Head of caudate nucleus (tissue), 42 donors: ENCODE results near the gene USP21.
A peak's percentile ranks its signal among the peaks of the same experiment; 100 is the strongest.

Experiments used
- DNase-seq, 42 donors: peaks; one replicate each; pipeline versions ENCODE4 v3.0.0 to v3.0.0-alpha.2; 2020 to 2021; ENCODE audit warnings: mixed read lengths in 7 of 42
- intact Hi-C: fragments of 100-400 bp; cut with DNase I; formaldehyde crosslinking; loops from one replicate; pipeline ENCODE4 v1.15.0; 2022

USP21 gene

DNA sequence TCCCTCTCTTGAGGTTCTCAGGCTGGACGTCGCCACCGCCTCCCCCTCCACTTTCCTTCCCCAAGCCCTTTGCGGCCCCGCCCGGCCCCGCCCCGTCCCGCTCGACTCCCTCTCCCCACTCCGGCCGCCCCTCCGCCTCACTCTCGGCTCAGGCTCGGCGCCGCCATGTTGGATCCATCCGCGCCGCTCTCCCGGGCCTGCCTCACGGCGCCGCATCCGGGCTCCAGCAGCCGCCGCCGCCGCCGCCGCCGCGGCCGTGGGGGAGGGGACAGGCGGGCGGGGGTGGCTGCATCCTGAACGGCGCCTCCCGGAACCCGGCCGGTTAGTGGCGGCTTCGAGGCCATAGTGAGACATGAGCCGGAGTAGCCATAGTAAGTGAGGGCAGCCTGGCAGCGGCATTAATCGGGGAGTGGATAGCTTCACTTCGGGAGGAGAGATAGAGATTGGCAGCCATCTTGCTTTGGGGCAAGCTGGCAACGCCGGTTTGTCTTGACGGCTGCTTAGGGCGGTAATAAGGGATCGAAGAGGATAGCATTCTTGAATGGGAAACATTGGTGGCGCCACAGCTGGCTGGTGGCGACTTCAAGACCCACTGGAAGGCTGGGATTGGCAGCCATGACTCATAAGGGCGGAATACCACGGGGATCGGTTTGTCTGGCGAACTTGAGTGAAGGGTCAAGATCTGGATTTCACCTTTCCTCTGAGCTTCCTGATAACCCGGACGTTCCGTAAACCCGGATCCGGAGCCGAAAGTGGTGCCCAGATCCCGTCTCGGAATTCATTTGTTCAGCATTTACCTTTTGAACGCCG is 26.7 kb upstream of the USP21 start, which contains the start of gene DEDD:
Gene DEDD, minus strand, starts transcription at position 258 of the 810 bp plus-strand sequence. CDS start 8,205 bp downstream, outside the sequence.
- intact Hi-C loops = loop anchor here (5.0 kb wide), 1 partner anchor 85 kb away; the partner anchor contains the start of gene USF1
- DNase-seq = peak; percentile 82 to 97 (median 93)

DNA sequence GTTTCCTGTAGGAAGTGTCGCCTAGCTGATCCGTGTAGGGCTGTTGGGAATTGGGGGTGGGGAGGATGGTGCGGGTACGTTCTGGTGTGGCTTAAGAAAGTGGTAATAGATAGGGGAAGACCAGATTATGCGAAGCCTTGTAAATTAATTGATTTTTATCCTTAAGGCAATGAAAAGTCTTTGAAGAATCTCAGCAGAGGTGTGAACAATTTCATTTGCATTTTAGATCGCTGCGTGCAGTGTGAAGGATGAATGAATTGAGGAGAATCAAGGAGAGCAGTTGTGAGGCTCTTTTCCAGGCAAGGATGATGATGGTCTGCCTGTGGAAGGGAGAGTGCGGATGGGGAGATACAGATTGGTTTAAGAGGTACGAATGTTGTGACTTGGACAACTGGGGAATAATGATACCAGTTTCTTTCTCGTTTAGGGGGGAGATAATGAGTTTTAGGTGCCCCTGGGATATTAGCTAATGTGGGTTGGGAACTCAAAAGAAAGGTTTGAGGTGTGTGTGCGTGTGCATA is 26.0 kb upstream of the USP21 start:
- intact Hi-C loops = loop anchor here (5.0 kb wide), 1 partner anchor 86 kb away; the partner anchor contains the start of gene USF1
- no peak for DNase-seq

DNA sequence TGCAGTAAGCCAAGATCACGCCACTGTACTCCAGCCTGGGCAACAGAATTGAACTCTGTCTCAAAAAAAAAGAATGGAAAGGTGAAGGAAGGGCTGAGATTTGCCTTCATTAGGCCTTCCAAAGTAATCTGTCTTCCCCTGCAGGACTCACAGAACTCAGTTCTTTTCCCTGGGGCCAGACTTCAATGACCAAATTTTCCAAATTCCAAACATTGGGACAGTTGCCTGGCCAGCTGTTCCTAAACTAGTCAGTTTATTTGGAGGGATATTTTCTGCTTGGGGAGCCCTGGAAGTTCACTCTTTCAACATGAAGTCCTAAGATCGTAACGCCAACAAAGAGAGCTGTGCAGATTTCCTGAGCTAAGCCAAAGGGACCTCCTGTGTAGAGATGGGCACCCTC is 21.4 kb upstream of the USP21 start:
- intact Hi-C loops = no loop called here

DNA sequence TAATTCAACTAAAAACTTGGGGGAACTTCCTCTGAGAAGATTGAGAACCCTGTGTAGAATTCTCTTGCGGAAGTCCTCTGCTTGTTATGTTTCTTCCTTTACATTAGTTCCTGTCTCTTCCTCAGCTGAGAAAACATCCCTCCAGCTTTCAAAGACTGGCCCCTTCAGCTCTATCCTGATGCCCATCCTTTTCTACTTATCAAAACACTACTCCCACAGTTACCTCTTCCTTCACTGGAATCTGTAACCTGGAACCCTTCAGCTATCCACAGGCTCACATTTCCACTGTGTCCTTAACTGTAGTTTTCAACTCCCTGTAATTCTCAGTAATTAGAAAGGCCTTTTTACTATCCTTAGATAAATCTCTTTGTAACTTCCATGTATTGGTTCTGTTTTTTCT is 20.9 kb upstream of the USP21 start:
- intact Hi-C loops = no loop called here
- DNase-seq = no peak

More for the DNA sequence above, 21.4 kb upstream of the USP21 start:
- DNase-seq = no peak

DNA sequence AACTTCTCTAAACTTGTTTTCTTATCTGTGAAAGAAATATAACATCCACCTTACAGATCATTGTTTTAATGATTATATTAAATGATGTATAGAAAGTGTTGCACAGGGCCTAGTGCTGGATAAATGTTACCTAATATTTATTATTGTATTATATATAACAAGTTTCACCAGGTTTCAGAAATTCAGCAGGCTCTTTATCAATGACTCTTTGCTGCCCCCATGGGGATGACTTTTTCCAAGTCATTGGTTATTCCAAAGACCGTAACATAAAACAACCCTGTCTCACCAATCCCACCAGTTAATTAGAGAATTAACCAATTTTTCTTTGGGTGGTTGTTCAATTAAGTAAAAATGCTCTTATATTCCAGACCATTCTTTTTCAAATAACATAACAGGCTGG is 19.5 kb upstream of the USP21 start:
- peak in 17 of 42 donors; percentile 25 to 75 (median 45) for DNase-seq
- intact Hi-C loops = no loop called here

DNA sequence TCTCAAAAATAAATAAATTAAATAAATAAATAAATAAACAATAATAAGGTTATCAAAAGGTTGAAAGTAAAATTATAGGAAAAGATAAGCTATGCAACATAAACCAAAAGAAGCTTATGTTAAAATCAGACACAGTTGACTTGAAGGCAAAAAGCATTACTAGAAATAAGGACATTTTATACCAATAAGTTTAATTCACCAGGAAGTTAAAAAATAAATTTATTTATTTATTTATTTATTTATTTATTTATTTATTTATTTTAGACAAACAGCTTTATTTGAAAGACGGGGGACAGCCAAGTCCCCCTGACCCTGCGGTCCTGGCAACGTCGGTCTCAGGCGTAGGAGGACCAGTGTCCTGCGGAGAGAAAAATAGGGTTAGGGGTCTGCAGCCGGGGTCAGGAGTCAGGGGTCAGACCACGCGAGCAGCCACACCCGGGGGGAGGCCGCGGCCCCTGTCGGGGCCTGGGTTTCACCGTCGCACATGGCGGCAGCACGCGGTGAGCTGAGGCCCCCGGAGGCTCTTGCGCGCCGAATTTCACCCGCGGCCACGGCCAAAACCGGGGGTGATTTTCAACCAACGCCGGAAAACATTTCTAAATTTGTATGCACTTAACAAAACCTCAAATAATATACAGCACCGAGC is 18.4 kb upstream of the USP21 start:
- no peak for DNase-seq

DNA sequence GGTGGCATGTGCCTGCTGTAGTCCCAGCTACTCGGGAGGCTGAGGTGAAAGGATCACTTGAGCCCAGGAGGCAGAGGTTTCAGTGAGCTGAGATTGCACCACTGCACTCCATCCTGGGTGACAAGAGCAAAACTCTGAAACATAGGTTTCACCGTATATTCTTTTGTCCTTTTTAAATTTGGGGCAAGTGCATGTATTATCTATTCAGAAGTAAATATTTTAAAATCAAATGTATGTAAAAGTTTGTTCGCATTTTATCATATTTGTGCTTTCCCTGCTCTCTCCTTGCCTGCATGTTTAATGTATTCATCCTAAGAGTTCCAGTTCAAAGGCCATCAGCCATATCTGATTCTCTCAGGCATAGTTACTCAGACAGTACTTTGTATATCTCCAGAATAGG is 13.5 kb upstream of the USP21 start:
- intact Hi-C loops = no loop called here
- no peak for DNase-seq

More for the DNA sequence above, 18.4 kb upstream of the USP21 start:
- intact Hi-C loops = no loop called here

DNA sequence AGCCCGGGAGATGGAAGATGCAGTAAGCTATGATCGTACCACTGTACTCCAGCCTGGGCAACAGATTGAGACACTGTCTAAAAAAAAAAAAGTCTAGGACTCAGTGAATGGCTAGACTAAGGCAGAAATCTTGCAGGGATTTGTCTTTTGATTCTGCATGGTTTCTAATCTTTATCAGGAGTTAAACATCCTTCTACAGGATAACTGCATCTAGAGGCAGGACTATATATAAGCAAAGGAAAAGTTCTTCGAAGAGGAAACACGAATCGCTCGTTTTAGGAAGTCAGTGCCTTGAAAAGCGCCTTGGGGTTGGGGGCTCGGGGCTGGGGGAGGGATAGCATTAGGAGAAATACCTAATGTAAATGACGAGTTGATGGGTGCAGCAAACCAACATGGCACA is 6.1 kb upstream of the USP21 start:
- intact Hi-C loops = no loop called here

DNA sequence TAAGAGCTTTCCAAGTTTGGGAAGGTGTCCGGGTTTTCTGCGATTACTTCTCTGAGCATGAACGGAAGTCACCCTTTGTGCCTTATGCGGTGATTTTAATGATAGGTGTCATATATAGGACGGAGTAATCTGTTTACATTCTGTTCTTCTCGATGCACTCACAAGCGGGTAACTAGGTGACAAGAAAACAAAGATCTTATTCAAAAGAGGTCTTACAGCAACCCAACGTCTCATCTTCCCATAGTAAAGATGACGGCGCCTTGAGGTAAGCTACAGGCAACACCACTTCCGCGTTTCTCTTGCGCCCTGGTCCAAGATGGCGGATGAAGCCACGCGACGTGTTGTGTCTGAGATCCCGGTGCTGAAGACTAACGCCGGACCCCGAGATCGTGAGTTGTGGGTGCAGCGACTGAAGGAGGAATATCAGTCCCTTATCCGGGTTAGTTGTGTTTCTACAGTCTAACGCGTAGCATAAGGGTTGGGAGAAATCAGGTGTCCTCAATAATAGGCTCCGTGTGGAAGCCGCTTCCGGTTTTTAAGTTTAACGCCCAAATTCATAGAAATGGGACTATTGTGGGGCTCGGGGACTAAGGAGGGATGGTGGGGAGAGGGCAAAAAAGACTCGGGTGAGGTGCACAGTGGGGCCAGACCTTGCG is 5.5 kb upstream of the USP21 start, which contains the start of gene UFC1:
Gene UFC1, plus strand, starts transcription at position 297 of the 656 bp plus-strand sequence. Its CDS starts 20 bp downstream, at position 317.
- intact Hi-C loops = no loop called here
- DNase-seq = peak; percentile 66 to 93 (median 85)

More for the DNA sequence above, 6.1 kb upstream of the USP21 start:
- no peak for DNase-seq

DNA sequence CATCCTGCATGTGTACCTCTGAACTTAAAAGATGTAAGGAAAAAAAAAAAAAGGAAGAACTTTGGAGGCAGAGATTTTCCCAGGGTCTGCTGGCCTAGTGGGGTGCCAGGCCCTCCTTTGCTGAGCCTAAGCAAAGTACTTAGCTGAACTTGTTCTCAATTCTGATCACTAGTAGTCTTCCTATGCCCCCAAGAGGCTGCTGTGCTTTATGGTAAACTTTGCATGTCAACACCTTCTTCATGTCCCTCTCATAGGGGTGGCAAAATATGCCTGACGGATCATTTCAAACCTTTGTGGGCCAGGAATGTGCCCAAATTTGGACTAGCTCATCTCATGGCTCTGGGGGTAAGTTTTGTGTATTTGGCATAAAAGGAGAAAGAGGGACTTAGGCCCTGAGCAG is 1.4 kb upstream of the USP21 start:
- DNase-seq = peak in 1 of 42 donors; percentile 1
- intact Hi-C loops = no loop called here

DNA sequence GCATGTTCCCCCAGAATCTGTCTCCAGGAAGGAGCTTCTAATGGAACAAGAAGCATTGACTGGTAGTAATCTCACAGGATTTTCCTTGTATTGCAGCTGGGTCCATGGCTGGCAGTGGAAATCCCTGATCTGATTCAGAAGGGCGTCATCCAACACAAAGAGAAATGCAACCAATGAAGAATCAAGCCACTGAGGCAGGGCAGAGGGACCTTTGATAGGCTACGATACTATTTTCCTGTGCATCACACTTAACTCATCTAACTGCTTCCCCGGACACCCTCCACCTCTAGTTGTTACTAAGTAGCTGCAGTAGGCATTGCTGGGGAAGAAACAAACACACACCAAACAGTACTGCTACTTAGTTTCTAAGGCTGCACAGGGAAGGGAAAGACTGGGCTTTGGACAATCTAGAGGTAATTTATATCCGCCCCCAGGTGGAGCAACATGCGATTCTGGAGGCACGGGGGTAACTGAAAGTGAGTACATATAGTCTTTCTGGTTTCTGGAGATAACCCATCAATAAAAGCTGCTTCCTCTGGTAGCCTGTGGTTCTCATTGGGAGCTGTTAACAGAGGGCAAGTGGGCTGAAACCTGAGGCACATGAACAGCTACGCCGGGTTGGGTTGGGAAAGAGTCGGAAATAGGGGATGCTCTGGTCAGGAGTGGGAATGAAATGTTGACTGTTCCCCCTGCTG is 837 bp upstream of the USP21 start:
- intact Hi-C loops = no loop called here
- peak in 1 of 42 donors; percentile 16 for DNase-seq

DNA sequence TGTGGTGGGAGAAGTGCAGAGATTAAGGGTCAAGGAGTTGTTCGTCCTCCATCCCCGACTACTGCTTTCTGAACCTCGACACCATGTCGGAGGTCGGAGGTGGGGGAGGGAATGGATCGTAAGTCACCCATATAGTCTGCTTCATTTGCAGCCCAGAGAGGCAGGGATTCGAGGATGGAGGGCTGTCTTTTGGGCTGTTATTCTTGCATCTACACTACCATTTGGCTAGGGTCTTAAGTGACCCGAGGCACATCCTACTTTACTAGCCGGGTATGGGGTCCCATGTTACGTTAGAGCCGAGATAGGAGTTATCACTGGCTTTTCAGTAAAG is 578 bp downstream of the USP21 start:
- intact Hi-C loops = no loop called here
- DNase-seq = peak in 1 of 42 donors; percentile 16

DNA sequence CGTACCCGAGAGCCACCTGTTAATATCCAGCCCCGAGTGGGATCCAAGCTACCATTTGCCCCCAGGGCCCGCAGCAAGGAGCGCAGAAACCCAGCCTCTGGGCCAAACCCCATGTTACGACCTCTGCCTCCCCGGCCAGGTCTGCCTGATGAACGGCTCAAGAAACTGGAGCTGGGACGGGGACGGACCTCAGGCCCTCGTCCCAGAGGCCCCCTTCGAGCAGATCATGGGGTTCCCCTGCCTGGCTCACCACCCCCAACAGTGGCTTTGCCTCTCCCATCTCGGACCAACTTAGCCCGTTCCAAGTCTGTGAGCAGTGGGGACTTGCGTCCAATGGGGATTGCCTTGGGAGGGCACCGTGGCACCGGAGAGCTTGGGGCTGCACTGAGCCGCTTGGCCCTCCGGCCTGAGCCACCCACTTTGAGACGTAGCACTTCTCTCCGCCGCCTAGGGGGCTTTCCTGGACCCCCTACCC is 1.4 kb downstream of the USP21 start:
- peak in 1 of 42 donors; percentile 33 for DNase-seq
- intact Hi-C loops = no loop called here

DNA sequence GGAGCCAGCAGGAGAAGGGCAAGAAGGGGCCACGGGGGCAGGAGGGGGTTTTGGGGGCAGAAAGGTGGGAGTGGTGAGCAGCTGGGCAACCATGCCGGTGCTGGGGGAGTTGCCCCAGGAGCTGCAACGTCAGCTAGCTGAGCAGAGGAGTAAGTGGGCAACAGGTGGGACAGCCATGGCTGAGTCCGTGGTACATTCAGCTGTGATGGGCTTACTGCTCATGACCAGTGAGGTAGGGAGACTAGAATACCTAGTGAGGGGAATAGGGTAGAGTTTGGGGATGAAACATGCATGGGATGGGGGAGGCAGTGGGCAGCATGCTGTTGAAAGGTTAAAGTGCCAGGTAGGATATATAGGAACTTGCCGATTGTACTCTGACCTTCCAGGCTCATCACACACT is 2.4 kb downstream of the USP21 start:
- intact Hi-C loops = no loop called here
- peak in 1 of 42 donors; percentile 3 for DNase-seq

DNA sequence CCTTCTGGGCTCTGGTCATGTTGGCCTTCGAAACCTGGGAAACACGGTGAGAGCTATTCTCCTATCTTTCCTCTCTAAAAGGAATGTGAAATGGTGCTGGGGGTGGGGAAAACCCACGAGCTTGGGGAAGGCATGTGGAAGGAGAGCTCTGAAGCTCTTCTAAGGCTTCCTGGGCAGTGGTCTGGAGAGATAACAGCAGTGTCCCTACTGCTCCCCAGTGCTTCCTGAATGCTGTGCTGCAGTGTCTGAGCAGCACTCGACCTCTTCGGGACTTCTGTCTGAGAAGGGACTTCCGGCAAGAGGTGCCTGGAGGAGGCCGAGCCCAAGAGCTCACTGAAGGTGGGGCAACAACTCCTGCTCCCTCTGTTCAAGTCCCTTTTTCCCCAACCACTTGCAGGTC is 2.8 kb downstream of the USP21 start:
- intact Hi-C loops = no loop called here

DNA sequence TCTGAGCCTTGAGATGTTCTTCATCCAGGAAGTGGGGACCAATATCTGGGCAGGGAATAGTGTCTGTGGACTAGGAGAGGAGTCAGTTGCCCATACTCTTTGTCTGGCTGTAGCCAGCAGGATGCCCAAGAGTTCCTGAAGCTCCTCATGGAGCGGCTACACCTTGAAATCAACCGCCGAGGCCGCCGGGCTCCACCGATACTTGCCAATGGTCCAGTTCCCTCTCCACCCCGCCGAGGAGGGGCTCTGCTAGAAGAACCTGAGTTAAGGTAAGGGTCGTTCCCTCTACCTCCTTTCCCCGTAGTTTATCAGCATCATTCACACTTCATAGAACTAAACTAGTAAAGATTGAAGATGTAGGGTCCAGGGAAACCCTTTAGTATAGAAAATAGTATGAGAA is 3.5 kb downstream of the USP21 start:
- intact Hi-C loops = no loop called here
- DNase-seq = peak in 1 of 42 donors; percentile 18

More for the DNA sequence above, 2.8 kb downstream of the USP21 start:
- DNase-seq = peak in 1 of 42 donors; percentile 12

DNA sequence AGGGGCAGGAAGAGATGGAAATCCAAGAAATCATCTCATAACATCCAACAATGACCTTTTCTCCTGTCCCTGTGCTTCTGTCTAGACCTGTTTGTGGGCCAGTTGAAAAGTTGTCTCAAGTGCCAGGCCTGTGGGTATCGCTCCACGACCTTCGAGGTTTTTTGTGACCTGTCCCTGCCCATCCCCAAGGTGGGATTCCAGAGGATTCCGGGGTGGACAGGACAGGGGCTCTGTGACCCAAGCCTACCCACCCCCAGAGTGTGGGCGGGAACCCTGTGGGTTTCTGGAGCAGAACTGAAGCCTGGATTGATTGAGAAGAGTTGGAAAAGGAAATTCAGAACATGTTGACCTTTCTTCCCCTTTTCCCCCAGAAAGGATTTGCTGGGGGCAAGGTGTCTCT is 4.5 kb downstream of the USP21 start:
- intact Hi-C loops = no loop called here
- no peak for DNase-seq

DNA sequence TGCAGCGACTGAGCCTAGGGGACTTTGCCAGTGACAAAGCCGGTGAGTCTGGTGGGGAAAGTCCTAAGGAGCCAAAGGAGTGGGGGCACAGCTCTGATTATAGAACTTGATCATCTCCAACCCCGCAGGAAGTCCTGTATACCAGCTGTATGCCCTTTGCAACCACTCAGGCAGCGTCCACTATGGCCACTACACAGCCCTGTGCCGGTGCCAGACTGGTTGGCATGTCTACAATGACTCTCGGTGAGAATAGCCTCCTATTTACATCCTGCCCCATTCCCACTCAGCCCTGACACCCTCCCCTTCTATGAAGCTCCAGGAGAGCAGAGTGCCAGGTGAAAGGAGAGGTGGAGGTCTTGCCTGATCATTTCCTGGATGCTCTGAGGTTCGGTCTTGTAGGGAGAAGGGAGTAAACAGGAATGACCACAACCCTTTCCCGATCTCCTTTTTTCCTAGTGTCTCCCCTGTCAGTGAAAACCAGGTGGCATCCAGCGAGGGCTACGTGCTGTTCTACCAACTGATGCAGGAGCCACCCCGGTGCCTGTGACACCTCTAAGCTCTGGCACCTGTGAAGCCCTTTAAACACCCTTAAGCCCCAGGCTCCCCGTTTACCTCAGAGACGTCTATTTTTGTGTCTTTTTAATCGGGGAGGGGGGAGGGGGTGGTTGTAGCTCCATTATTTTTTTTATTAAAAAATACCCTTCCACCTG is 5.8 kb downstream of the USP21 start:
- intact Hi-C loops = no loop called here

More for the DNA sequence above, 5.8 kb downstream of the USP21 start:
- DNase-seq = no peak
